Nephron (organoid): ENCODE results near the gene RUFY1.

Source experiments
- H3K27ac Mint-ChIP-seq, 3 experiments: 2 replicates each; pipeline ENCODE4 v1.8.0; 2020; ENCODE audit warnings: mixed read lengths in 3 of 3, mild to moderate bottlenecking in 2 of 3, moderate library complexity in 1 of 3
- H3K27me3 Mint-ChIP-seq: 2 replicates; pipeline ENCODE4 v1.8.0; 2021; ENCODE audit warnings: low read depth, mild to moderate bottlenecking, moderate library complexity, mixed read lengths
- H3K36me3 Mint-ChIP-seq: 2 replicates; pipeline ENCODE4 v1.8.0; 2020; ENCODE audit warnings: low read depth, mixed read lengths
- H3K4me1 Mint-ChIP-seq: 2 replicates; pipeline ENCODE4 v1.8.0; 2020; ENCODE audit warnings: mixed read lengths
- H3K4me3 Mint-ChIP-seq, 3 experiments: 2 replicates each; pipeline ENCODE4 v1.8.0; 2020; ENCODE audit warnings: mild to moderate bottlenecking in 3 of 3, mixed read lengths in 3 of 3, moderate library complexity in 2 of 3
- H3K9me3 Mint-ChIP-seq: 2 replicates; pipeline ENCODE4 v1.8.0; 2020; ENCODE audit warnings: mixed read lengths
- TF ChIP-seq, protein P1 (sequence below), 3 experiments: fragments of 200-600 bp; sonication (generic); IDR thresholded peaks; one replicate each; pipeline ENCODE4 v1.5.0; 2021; ENCODE audit warnings: antibody characterized with exemption in 3 of 3; ENCODE audit not compliant: unreplicated experiment in 3 of 3

Gene RUFY1

DNA sequence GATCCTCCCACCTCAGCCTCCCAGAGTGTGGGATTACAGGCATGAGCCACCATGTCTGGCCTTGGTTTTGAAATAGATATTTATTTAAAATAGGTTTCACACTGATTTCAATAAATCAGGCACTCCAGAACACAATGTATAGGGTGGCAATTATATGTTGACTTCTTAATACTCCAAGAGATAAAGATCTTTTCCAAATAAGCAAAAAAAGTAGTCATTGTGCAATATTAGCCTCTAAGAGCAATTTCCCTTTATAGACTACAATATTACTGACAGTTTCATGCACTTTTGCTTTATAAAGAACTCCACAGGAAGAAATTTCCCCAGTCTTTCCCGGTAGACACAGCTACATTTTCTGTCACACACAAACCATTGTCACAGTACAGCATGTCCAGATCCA, 23.4 kb upstream of the RUFY1 start:
- H3K4me1 Mint-ChIP-seq: no peaks in the 10 kb centered on the region
- H3K4me3 Mint-ChIP-seq: no peak overlapping the region
- peaks cover 11% of the 10 kb centered on the region for H3K27me3 Mint-ChIP-seq
- no peak overlapping the region for H3K27ac Mint-ChIP-seq
- TF ChIP-seq, protein P1, sequence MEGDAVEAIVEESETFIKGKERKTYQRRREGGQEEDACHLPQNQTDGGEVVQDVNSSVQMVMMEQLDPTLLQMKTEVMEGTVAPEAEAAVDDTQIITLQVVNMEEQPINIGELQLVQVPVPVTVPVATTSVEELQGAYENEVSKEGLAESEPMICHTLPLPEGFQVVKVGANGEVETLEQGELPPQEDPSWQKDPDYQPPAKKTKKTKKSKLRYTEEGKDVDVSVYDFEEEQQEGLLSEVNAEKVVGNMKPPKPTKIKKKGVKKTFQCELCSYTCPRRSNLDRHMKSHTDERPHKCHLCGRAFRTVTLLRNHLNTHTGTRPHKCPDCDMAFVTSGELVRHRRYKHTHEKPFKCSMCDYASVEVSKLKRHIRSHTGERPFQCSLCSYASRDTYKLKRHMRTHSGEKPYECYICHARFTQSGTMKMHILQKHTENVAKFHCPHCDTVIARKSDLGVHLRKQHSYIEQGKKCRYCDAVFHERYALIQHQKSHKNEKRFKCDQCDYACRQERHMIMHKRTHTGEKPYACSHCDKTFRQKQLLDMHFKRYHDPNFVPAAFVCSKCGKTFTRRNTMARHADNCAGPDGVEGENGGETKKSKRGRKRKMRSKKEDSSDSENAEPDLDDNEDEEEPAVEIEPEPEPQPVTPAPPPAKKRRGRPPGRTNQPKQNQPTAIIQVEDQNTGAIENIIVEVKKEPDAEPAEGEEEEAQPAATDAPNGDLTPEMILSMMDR (IDR thresholded peaks at IDR 0.05; ENCODE audit: unreplicated experiment in 3 of 3): no peak
- H3K36me3 Mint-ChIP-seq: no peaks in the 10 kb centered on the region
- no peaks in the 10 kb centered on the region for H3K9me3 Mint-ChIP-seq

GRCh38 chr5:179530069-179530998, 20.0 kb upstream of the RUFY1 start:
- Mint-ChIP-seq H3K27me3 (peaks cover 15% of the 10 kb centered on the region), H3K9me3 (no peaks in the 10 kb centered on the region), H3K4me3 (peak overlapping the region in 1 of 3 experiments; percentile 25), H3K27ac (no peak overlapping the region), H3K36me3 (no peaks in the 10 kb centered on the region), H3K4me1 (no peaks in the 10 kb centered on the region)
- TF ChIP-seq, protein P1 (IDR thresholded peaks at IDR 0.05; ENCODE audit: unreplicated experiment in 3 of 3): peak in 1 of 3 experiments; percentile 8

- Mint-ChIP-seq H3K4me1 (no peaks in the 10 kb centered on the region), H3K36me3 (no peaks in the 10 kb centered on the region), H3K9me3 (no peaks in the 10 kb centered on the region), H3K4me3 (no peak overlapping the region), H3K27ac (no peak overlapping the region), H3K27me3 (peaks cover 11% of the 10 kb centered on the region)
- TF ChIP-seq, protein P1 (IDR thresholded peaks at IDR 0.05; ENCODE audit: unreplicated experiment in 3 of 3): no peak
These were observed 17.3 kb upstream of the RUFY1 start for GRCh38 chr5:179533024-179533423.

- TF ChIP-seq, protein P1 (IDR thresholded peaks at IDR 0.05; ENCODE audit: unreplicated experiment in 3 of 3): no peak
- no peaks in the 10 kb centered on the region for H3K36me3 Mint-ChIP-seq
- no peak overlapping the region for H3K4me3 Mint-ChIP-seq
- H3K27me3 Mint-ChIP-seq: peaks cover 8% of the 10 kb centered on the region
- no peak overlapping the region for H3K27ac Mint-ChIP-seq
- no peaks in the 10 kb centered on the region for H3K9me3 Mint-ChIP-seq
- H3K4me1 Mint-ChIP-seq: no peaks in the 10 kb centered on the region
These were observed 16.4 kb upstream of the RUFY1 start for GRCh38 chr5:179533907-179534306.

DNA sequence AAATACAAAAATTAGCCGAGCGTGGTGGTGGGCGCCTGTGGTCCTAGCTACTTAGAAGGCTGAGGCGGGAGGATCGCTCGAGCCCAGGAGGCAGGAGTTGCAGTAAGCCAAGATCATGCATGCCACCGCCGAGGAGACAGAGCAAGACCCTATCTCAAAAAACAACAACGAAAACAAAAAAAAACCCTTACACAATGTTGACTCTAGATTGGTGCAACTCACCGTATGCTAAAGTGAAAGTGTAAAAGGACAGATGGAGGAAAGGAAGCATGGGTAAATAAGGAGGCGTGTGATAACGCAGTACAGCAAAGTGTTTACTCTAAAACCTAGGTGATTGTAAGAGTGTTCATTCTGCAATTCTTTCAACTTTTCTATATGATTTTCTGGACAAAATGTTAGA, 15.9 kb upstream of the RUFY1 start:
- no peak overlapping the region for H3K27ac Mint-ChIP-seq
- H3K9me3 Mint-ChIP-seq: no peaks in the 10 kb centered on the region
- no peak overlapping the region for H3K4me3 Mint-ChIP-seq
- H3K4me1 Mint-ChIP-seq: no peaks in the 10 kb centered on the region
- TF ChIP-seq, protein P1 (IDR thresholded peaks at IDR 0.05; ENCODE audit: unreplicated experiment in 3 of 3): no peak
- peaks cover 8% of the 10 kb centered on the region for H3K27me3 Mint-ChIP-seq
- no peaks in the 10 kb centered on the region for H3K36me3 Mint-ChIP-seq

DNA sequence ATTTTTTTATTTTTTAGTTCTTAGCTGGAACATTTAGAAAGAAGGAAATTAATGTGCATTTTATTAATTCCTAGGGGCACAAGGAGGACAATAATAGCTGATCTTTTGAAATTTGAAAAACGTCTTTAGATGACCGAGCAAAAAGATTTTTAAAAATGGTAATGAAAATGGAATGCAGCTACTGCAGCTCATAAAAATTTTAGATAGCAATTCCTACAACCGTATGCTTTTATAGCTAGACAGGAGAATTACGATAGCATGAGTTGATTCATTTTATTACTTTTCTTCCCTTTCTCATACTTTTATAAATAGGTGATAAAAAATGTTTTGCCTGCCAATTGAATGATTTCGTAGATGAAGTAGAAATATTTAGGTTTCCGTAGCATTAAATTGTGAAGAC, 13.7 kb upstream of the RUFY1 start:
- TF ChIP-seq, protein P1 (IDR thresholded peaks at IDR 0.05; ENCODE audit: unreplicated experiment in 3 of 3): no peak
- Mint-ChIP-seq H3K4me3 (no peak overlapping the region), H3K9me3 (no peaks in the 10 kb centered on the region), H3K27ac (no peak overlapping the region), H3K36me3 (no peaks in the 10 kb centered on the region), H3K27me3 (peaks cover 4% of the 10 kb centered on the region), H3K4me1 (no peaks in the 10 kb centered on the region)
